Astrocyte (in vitro differentiated cells and primary cell): ENCODE measurements around the gene GNMT.

ENCODE experiments used
- EZH2 ChIP-seq: IDR thresholded peaks from 2 replicates; pipeline ENCODE4 v1.6.1; 2012; ENCODE audit warnings: mild to moderate bottlenecking, low read length, inconsistent platforms; ENCODE audit not compliant: insufficient read depth
- TF ChIP-seq, protein P1 (sequence below): IDR thresholded peaks from 2 replicates; pipeline ENCODE4 v1.5.1; 2011; ENCODE audit warnings: low read depth, mild to moderate bottlenecking, inconsistent platforms, low read length, moderate library complexity; ENCODE audit not compliant: insufficient read depth

GRCh38 chr6:42911171-42912021 is 49.2 kb upstream of the GNMT start:
- TF ChIP-seq, protein P1, sequence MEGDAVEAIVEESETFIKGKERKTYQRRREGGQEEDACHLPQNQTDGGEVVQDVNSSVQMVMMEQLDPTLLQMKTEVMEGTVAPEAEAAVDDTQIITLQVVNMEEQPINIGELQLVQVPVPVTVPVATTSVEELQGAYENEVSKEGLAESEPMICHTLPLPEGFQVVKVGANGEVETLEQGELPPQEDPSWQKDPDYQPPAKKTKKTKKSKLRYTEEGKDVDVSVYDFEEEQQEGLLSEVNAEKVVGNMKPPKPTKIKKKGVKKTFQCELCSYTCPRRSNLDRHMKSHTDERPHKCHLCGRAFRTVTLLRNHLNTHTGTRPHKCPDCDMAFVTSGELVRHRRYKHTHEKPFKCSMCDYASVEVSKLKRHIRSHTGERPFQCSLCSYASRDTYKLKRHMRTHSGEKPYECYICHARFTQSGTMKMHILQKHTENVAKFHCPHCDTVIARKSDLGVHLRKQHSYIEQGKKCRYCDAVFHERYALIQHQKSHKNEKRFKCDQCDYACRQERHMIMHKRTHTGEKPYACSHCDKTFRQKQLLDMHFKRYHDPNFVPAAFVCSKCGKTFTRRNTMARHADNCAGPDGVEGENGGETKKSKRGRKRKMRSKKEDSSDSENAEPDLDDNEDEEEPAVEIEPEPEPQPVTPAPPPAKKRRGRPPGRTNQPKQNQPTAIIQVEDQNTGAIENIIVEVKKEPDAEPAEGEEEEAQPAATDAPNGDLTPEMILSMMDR: peak; percentile 2
- TF ChIP-seq EZH2: no peak
